ENCODE measurements around the gene SHANK1. TPM values are rescaled to one million over a fixed set of nuclear protein-coding genes. Genes with fewer than 3 reads are reported as not detected.
A peak's percentile ranks its signal among the peaks of the same experiment; 100 is the strongest.

SHANK1 gene
- total RNA-seq (2012; rRNA removed) (4.7 and 6.1 TPM in 2 replicates), polyA plus RNA-seq (2012; rRNA removed) (6.7 and 7.6 TPM in 2 replicates), Bru-seq, nascent RNA (percentile 43 among the genes with signal in this experiment), BruChase-seq, experiment 1, labeled RNA remaining after a 6-hour chase (percentile 49 among the genes with signal in this experiment), BruChase-seq, experiment 2, labeled RNA remaining after a 2-hour chase (percentile 50 among the genes with signal in this experiment)
- polyA plus RNA-seq (2012; cell fraction: cytosol; rRNA removed), result 3.5 and 7.3 TPM in 2 replicates
- polyA plus RNA-seq (2012; cell fraction: nucleus; rRNA removed; ENCODE audit: low replicate concordance), result 20.6 and 30.1 TPM in 2 replicates
- long read RNA-seq, result 0 reads

GRCh38 chr19:50719566-50719965, at the start of gene SHANK1:
Gene SHANK1 (minus strand): TSS chr19:50719802. CDS start chr19:50716919, 2,883 bp downstream.
- Histone ChIP-seq H3K79me1 (ENCODE audit: low read depth in 1 of 2, low read length in 2 of 2) (peaks cover 6 to 33% of the 10 kb centered on the region in 2 experiments), H3K36me3 (ENCODE audit: control insufficient read depth, insufficient read depth, low read length) (no peaks in the 10 kb centered on the region), H3K27me3 (ENCODE audit: control insufficient read depth, insufficient read depth, low read length) (no peaks in the 10 kb centered on the region), H3K27ac (ENCODE audit: insufficient read depth, low read length) (no peak within 1 kb of the TSS; the same call in 1 of the 2 replicates), H4K20me1 (ENCODE audit: insufficient read depth, low read length) (0 out of 2 replicates have a peak, but pooled peaks cover 3% of the 10 kb centered on the region), H2BK15ac (ENCODE audit: low read depth, low read length) (no peak within 1 kb of the TSS), H4K91ac (ENCODE audit: insufficient read depth, low read depth, low read length) (no peak within 1 kb of the TSS), H2BK120ac (ENCODE audit: low read depth, low read length) (no peak within 1 kb of the TSS), H3K14ac (replicated peaks; ENCODE audit: low read depth, low read length) (no peak within 1 kb of the TSS; the same call in 1 of the 2 replicates), H3K56ac (ENCODE audit: extremely low read depth, insufficient read depth, low read length) (no peak within 1 kb of the TSS), H3K9me1 (ENCODE audit: insufficient read depth, low read length) (peaks cover 18% of the 10 kb centered on the region), H4K8ac (ENCODE audit: low read depth in 2 of 2, low read length in 2 of 2) (no peak within 1 kb of the TSS), H2AFZ (replicated peaks; ENCODE audit: low read length, poor library complexity) (peak within 1 kb of the TSS; percentile 82), H2AK9ac (replicated peaks; ENCODE audit: low read depth, low read length, poor library complexity) (peak within 1 kb of the TSS; percentile 33), H2BK20ac (ENCODE audit: low read depth, low read length) (no peak within 1 kb of the TSS), H3K9ac (ENCODE audit: low read depth, low read length) (0 out of 2 replicates have a peak within 1 kb of the TSS, but pooled peaks have one; percentile 16), H3K23ac (ENCODE audit: low read depth, low read length) (no peak within 1 kb of the TSS), H3K18ac (ENCODE audit: low read depth, low read length) (no peak within 1 kb of the TSS), H3K4me2 (ENCODE audit: low read depth, low read length) (peak within 1 kb of the TSS; percentile 74), H3K9me3 (ENCODE audit: control insufficient read depth, insufficient read depth, low read length) (no peaks in the 10 kb centered on the region), H3K4me1 (ENCODE audit: control insufficient read depth, insufficient read depth, low read length) (peaks cover 16% of the 10 kb centered on the region), H4K5ac (ENCODE audit: low read depth, low read length) (no peak within 1 kb of the TSS), H2AK5ac (ENCODE audit: low read depth, low read length) (no peak within 1 kb of the TSS), H3K4ac (ENCODE audit: low read depth, low read length) (no peak within 1 kb of the TSS), H3K4me3 (ENCODE audit: insufficient read depth, low read depth, low read length) (peak within 1 kb of the TSS; percentile 54), H2BK5ac (ENCODE audit: low read depth, low read length, poor library complexity, severe bottlenecking) (no peak within 1 kb of the TSS)
- TF ChIP-seq ELK1 (IDR thresholded peaks at IDR 0.05; ENCODE audit: borderline replicate concordance, low read depth, low read length), result no peak
- TF ChIP-seq NFE2L2 (IDR thresholded peaks at IDR 0.05; ENCODE audit: low read depth, low read length), result no peak
- TF ChIP-seq, protein P1, sequence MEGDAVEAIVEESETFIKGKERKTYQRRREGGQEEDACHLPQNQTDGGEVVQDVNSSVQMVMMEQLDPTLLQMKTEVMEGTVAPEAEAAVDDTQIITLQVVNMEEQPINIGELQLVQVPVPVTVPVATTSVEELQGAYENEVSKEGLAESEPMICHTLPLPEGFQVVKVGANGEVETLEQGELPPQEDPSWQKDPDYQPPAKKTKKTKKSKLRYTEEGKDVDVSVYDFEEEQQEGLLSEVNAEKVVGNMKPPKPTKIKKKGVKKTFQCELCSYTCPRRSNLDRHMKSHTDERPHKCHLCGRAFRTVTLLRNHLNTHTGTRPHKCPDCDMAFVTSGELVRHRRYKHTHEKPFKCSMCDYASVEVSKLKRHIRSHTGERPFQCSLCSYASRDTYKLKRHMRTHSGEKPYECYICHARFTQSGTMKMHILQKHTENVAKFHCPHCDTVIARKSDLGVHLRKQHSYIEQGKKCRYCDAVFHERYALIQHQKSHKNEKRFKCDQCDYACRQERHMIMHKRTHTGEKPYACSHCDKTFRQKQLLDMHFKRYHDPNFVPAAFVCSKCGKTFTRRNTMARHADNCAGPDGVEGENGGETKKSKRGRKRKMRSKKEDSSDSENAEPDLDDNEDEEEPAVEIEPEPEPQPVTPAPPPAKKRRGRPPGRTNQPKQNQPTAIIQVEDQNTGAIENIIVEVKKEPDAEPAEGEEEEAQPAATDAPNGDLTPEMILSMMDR (conservative IDR thresholded peaks at IDR 0.05; ENCODE audit: low read depth, low read length), result no peak
- TF ChIP-seq SMC3 (IDR thresholded peaks at IDR 0.05; ENCODE audit: low read depth, low read length), result no peak
- TF ChIP-seq MAZ (IDR thresholded peaks at IDR 0.05; ENCODE audit: borderline replicate concordance, low read depth, low read length), result peak; percentile 70; the same call in 1 of the 2 replicates
- TF ChIP-seq BHLHE40 (IDR thresholded peaks at IDR 0.05; ENCODE audit: low read depth, low read length), result no peak
- 2% methylated on average over 22 of the region's 47 CpGs; no CpG with 5 or more reads in 1 of the 2 experiments for WGBS, 2 experiments (ENCODE audit: extremely low coverage in 2 of 2, insufficient read length in 1 of 2)
- in situ Hi-C loops (cut with MboI; ENCODE audit: low sequenced_read_pairs), result no loop called here
- dilution Hi-C loops (cut with HindIII; ENCODE audit: low sequenced_read_pairs, unreplicated experiment), result no loop called here
- BruUV-seq (replicated peaks), result no TSS peak
- POLR2A ChIA-PET (ENCODE audit: unreplicated experiment), result no interaction called here
- CTCF ChIA-PET, result no interaction called here
- ATAC-seq (ENCODE audit: low read depth) (no peak), DNase-seq (peak; percentile 17)
- intact Hi-C loops (cut with micrococcal nuclease), result no loop called here
